ENCODE measurements around the gene SOX5. TPM values are rescaled to one million over a fixed set of nuclear protein-coding genes. Genes with fewer than 3 reads are reported as not detected.

SOX5 gene
- polyA plus RNA-seq, 1 experiment: 0.13 TPM

- ChIA-PET POLR2A (no interaction called here), CTCF (no interaction called here)
- Histone ChIP-seq H3K36me3 (ENCODE audit: control insufficient read depth, insufficient read depth, low read length) (no peaks in the 10 kb centered on the region), H3K27me3 (ENCODE audit: control insufficient read depth, insufficient read depth, low read length) (no peaks in the 10 kb centered on the region), H3K4me3 (ENCODE audit: low read depth, low read length) (no peak overlapping the region)
- TF ChIP-seq CTCF (IDR thresholded peaks at IDR 0.05; ENCODE audit: insufficient read depth, low read depth, low read length): no peak
- DNase-seq (ENCODE audit: low read depth): no peak
Measured at GRCh38 chr12:23655112-23655511, 294.4 kb downstream of the SOX5 start.

- no peak for TF ChIP-seq CTCF (IDR thresholded peaks at IDR 0.05; ENCODE audit: insufficient read depth, low read depth, low read length)
- H3K27me3 ChIP-seq (ENCODE audit: control insufficient read depth, insufficient read depth, low read length): no peaks in the 10 kb centered on the region
- ChIA-PET POLR2A (no interaction called here), CTCF (no interaction called here)
- no peaks in the 10 kb centered on the region for H3K36me3 ChIP-seq (ENCODE audit: control insufficient read depth, insufficient read depth, low read length)
- no peak overlapping the region for H3K4me3 ChIP-seq (ENCODE audit: low read depth, low read length)
- no peak for DNase-seq (ENCODE audit: low read depth)
Measured at GRCh38 chr12:23648546-23648945, 300.9 kb downstream of the SOX5 start.

GRCh38 chr12:23640754-23641153, 308.7 kb downstream of the SOX5 start:
- DNase-seq (ENCODE audit: low read depth): no peak
- no peak for TF ChIP-seq CTCF (IDR thresholded peaks at IDR 0.05; ENCODE audit: insufficient read depth, low read depth, low read length)
- Histone ChIP-seq H3K4me3 (ENCODE audit: low read depth, low read length) (no peak overlapping the region), H3K27me3 (ENCODE audit: control insufficient read depth, insufficient read depth, low read length) (no peaks in the 10 kb centered on the region), H3K36me3 (ENCODE audit: control insufficient read depth, insufficient read depth, low read length) (no peaks in the 10 kb centered on the region)
- ChIA-PET POLR2A (no interaction called here), CTCF (no interaction called here)

GRCh38 chr12:23634344-23634743, 315.1 kb downstream of the SOX5 start:
- POLR2A ChIA-PET: no interaction called here
- no peak for DNase-seq (ENCODE audit: low read depth)
- Histone ChIP-seq H3K27me3 (ENCODE audit: control insufficient read depth, insufficient read depth, low read length) (no peaks in the 10 kb centered on the region), H3K36me3 (ENCODE audit: control insufficient read depth, insufficient read depth, low read length) (no peaks in the 10 kb centered on the region), H3K4me3 (ENCODE audit: low read depth, low read length) (no peak overlapping the region)
- CTCF ChIA-PET: no interaction called here
- no peak for TF ChIP-seq CTCF (IDR thresholded peaks at IDR 0.05; ENCODE audit: insufficient read depth, low read depth, low read length)

GRCh38 chr12:23631786-23632377, 317.6 kb downstream of the SOX5 start:
- Histone ChIP-seq H3K36me3 (ENCODE audit: control insufficient read depth, insufficient read depth, low read length) (no peaks in the 10 kb centered on the region), H3K4me3 (ENCODE audit: low read depth, low read length) (no peak overlapping the region), H3K27me3 (ENCODE audit: control insufficient read depth, insufficient read depth, low read length) (no peaks in the 10 kb centered on the region)
- POLR2A ChIA-PET: no interaction called here
- TF ChIP-seq CTCF (IDR thresholded peaks at IDR 0.05; ENCODE audit: insufficient read depth, low read depth, low read length): no peak
- DNase-seq (ENCODE audit: low read depth): no peak
- CTCF ChIA-PET: no interaction called here

All from BJ (cell line).